Measurements from ENCODE around the gene SKP1.

DNA sequence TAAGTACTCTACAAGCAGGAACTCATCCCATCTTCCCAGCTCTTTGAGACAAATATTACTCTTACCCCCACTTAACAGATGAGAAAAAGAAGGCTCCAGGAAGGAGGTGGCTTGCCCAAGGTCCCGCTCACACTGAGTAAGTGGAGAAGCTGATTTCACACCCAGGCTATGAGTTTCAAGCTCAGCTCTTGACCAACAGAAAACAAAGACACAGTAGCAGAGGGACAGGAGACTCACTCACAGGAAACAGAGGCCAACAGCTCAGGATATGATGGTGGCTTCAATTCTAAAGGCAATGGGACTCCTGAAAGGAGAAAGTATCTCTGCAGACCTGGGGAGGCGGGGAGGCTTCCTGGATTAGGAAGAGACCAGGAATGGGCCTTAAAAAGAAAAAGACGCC lies 69.0 kb downstream of the SKP1 start:
- TF ChIP-seq CTCF (IDR thresholded peaks at IDR 0.05) (no peak), POLR2A (IDR thresholded peaks at IDR 0.05) (no peak)
